Kidney glomerular epithelial cell (primary cell): ENCODE results near the gene NELL1.

ENCODE experiments used
- DNase-seq: peaks from one replicate; lab custom pipeline; 2025; lab: John Stamatoyannopoulos, UW

NELL1 gene

DNA sequence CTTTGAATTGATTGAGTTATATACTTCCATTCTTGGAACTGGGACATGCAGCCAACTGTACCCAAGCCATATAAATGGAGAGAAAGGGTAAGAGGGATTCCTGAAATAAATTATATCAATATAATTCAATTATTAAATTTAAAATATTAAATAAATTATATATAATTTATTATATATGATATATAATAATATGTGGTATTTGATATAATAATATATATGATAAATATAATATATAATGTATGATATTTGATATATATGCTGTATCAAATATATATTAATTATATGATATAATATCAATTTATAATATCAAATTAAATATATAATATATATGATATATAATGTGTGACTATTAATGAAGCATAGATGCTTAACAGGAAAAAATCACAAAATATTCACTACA is 677.0 kb downstream of the NELL1 start:
- no peak for DNase-seq

GRCh38 chr11:21350613-21351012 is 681.2 kb downstream of the NELL1 start:
- DNase-seq = no peak

DNA sequence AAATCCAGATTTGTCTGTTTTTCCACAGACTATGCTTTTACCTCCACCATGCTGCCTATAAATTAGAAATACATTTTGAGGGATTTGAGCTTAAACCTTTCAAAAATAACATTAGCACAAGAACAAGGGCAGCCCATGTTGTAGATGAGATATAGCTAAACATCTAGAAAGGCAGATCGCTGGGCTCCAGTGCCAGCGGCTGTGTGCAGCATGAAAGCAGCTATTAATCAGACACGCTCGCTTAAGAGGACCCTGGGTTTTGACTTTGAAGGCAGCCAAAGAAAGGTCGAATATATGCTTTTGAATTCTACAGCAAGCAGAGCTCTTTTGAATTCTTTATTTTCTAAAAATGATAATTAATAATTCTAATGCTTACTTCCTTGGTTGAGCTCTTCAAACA is 684.0 kb downstream of the NELL1 start:
- no peak for DNase-seq

DNA sequence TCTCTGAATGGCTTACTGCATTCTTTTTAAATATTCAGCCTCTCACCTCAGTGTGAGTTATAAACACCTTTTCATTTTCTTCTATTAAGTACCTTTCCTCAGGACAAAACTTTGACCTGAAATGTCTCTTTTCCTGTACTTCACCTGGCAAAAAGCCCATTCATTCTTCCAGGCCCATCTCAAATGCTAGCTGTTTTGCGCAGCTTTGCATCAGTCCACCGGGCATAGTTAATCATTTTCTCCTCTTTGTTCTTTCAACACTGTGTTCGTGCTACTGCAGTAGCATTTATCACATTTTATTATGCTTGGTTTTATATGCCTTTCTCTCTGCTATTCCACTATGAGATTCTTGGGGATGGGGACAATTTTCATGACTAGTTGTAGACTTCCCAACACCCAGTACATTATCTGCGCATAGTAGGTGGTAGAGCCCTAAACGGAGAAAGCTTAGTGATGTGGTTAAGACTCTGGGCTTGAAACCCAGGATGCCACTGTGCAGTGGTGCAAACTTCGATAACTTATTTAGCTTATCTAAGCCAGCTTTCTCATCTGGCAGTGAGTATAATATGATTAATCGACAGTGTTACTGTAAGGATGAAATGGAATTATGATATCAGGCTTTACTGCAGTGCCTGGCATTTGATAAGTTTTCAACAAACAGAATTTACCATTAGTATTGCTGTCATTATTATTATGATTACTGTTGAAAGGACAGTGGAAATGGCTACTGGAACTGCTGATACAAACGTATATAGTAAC is 695.7 kb downstream of the NELL1 start:
- peak; percentile 14 for DNase-seq

- no peak for DNase-seq
Observed at GRCh38 chr11:21369947-21370346, 700.6 kb downstream of the NELL1 start.

DNA sequence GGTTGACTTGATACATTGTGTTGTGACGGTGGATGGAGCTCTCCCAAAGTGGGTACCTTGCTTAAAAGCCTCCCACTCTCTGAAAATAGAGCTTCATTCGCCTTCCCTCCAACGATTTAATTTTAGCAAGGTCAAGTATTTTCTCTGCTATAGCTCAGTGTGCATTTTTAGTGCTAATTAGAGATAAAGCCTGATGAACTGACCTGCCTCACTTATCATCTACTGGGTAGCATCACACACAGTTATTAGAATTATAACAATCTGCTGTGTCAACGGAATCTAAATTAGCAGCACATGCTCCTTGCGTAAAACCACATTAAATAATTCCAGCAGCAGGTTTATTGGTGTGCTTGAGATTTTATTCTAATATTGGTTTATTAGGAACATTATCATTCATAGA is 701.7 kb downstream of the NELL1 start:
- no peak for DNase-seq

DNA sequence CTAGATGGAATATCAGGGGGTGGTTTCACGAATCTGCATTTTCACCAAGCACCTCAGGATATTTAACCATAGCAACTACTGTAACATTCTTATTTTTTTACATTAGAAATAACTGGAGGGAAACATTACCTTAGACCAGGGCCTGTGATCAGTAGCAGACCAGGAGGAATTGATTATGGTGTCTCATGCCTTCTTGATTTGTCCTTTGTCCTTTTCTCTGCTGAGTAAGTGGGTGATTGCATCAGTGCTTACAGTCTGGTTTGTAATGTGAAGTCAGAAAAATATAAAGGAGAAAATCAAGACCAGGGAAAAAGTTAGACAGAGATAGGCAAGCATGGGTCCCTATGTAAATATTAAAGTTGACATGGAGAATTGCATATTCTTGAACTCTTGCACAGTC is 703.3 kb downstream of the NELL1 start:
- DNase-seq = no peak

DNA sequence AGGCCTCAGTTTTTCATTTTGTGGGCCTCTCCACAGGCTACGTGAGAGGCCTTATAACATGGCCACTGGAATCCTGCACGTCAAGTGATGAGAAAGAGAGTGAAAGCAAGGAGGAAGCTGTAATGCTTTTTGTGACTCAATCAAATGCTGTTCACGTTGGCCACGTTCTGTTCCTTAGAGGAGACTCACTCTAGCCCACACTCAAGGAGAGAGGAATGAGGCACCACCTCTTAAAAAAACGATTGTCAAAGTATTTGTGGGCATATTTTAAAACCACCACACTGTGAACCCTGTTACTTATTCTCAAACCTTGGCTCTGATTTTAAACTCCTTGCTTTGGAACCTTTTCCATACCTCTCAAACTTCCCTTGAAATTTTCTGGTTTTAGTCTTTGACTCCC is 705.0 kb downstream of the NELL1 start:
- DNase-seq = no peak

- no peak for DNase-seq
Observed at GRCh38 chr11:21385669-21386440, 716.5 kb downstream of the NELL1 start.

DNA sequence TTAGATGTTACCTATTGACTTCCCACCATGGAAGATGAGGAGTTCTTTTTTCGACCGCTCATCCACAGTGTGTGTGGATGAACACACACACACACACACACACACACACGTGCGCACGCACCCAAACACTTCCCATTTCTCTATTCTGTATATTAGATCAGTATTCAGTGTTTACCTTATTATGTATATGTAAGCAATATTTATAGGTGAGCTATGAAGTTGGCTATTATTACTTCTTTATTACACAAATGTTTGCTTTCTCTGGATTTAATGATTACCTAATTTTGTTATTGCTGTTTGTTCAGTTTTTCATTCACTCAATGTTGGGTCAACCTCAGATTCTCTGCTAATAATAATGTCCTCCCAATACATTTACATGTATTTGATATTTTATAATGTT is 721.0 kb downstream of the NELL1 start:
- DNase-seq = no peak

- DNase-seq = no peak
Observed at GRCh38 chr11:21396342-21397008, 727.1 kb downstream of the NELL1 start.

GRCh38 chr11:21398195-21398594 is 728.8 kb downstream of the NELL1 start:
- DNase-seq = no peak

DNA sequence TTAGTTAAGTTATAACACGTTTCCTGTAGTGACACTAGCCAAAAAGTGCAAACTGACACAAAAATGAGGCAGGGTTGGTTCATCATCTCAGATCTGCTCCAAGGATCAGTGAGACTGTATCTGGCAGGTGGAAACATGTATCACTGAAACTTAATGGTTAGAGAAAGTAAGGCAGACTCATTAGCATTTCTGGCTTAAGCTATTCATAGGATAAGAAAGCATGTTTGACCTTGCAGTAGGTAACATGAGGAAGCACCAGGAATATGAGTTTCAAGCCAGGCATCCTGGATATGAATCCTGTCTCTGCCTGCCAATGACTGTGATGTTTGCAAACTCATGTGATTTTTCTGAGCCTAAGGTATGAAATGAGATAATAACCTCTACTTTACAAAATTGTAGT is 732.1 kb downstream of the NELL1 start:
- DNase-seq = no peak

DNA sequence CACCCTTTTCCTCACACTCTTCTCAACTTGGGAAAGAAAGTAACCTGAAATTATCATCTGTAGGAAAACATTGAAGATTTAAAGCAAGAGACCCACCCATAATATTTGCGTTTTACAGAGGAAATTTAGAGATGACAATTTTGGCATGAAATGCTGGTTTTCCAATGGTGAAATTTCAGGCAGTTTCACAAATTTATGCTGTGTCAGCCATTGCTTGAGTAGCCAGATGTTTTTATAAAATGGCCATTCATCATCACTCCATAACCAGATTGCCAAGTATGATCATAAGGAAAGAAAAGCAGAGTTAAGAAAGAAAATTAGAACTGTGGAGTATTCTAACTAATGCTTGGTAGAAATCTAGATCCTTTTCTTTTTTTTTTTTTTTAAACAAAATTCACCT is 732.9 kb downstream of the NELL1 start:
- no peak for DNase-seq

DNA sequence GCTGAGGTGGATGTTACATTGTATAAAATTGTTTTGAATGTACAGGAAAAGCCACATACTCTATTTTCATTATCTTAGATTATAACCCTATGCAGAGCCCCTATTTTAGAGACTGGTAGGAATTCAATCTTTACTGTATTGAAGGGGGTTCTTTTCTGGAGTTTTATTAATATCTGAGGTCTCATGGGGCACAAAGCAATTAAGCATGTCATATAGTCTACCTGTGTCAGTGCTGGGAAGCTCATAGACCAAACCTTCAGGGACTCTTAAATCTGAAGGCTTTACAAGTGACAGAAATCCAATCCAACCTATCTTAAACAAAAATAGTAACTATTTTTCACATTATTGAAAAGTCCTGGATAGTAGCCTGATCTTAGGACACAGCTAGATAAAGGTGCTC is 733.7 kb downstream of the NELL1 start:
- DNase-seq = no peak

DNA sequence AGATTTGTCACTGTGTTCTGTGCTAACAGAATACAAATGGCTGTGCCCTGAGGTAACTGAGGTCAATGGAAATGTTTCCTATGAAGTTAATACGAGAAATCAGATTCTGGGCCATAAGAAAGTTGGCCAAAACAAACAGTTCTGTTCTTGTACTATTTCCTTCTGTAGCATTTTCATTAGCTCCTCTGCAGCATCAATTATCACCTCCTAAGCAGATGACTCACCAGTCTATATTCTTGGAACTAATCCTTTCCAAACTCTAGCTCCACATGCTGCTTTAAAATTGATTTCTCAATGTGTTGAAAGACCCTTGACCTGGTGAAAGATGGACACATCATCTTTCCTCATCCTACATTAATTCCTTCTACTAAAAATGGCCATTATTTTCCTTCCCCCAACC is 736.0 kb downstream of the NELL1 start:
- no peak for DNase-seq

DNA sequence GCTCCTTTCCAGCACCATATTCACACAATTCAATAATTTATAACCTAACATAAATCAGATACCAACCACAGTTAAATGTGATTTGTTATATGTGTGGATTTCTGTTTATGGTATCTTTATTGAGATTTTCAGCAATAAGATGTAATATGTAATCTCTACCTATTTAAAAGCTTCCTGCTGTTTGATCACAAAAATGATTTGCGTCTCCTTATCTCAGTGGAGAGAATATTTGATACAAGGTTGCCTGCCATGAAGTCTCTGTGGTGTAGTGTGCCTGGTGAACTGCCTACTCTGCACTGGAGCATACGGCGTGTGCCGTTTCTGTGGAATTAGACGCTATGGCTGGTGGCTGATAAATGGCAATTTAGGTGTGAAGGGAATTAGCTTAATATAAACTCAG is 741.1 kb downstream of the NELL1 start:
- no peak for DNase-seq

DNA sequence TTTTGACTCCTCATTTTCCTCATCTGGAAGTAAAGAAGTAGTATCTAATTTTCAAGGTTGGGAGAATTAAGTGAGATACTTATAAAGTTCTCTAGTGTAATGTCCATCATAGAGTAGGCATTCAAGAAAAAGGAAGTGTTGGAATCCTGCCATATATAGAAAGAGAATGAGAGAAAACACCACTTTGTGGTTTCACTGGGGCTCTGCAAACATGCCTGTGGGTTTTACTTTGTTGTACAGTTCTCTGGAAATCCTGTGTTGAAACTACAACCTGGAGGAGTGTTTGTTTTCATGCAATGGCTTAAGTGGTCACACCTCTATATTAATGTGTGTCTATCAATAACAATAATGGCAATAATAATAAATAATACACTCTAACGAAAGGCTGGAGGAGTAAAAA is 741.7 kb downstream of the NELL1 start:
- DNase-seq = no peak

- no peak for DNase-seq
Observed at GRCh38 chr11:21411597-21411996, 742.2 kb downstream of the NELL1 start.

DNA sequence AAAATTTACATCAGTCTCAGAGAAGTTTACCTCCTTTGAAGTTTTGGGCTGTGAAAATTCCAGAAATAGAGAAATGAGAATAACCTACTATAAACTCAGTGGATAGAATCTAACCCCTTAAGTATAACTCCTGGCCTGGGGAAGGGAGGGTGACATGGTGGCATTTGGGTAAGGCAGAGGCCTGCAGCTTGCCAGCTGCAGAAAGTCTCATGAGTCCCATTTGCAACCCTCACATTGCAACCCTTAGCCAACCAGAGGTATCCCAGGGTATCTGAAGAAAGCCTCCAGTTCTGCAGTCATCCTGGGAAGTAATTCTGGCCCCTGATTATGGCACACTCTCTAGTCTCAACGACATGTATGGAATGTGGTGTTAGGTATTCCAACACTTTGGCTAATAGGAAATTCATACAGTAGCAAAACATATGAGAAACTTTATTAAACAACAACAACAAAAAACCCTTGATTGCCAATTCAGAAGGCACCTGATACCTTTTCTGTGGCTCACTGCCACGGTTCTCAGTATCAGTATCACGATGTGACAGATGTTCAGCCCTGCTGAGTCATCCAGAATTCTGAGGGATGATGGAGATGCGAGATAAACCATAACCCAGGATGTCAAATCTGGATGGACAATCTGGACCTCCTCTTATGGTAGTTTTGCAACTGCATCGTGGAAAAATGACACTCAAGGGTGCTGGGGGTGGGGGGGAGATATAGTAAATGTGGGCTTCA is 743.4 kb downstream of the NELL1 start:
- no peak for DNase-seq

- no peak for DNase-seq
Observed at GRCh38 chr11:21414953-21415352, 745.6 kb downstream of the NELL1 start.

- DNase-seq = no peak
Observed at GRCh38 chr11:21415606-21416005, 746.2 kb downstream of the NELL1 start.
